Upper lobe of left lung (tissue), 4 donors: ENCODE results near the gene TP63.

ENCODE experiments used
- CTCF ChIP-seq, 6 experiments: fragments of 450-650 bp in 4 of 6; fragments of 200-600 bp in 2 of 6; sonication (generic) in 2 of 6; IDR thresholded peaks; one replicate each; pipeline ENCODE4 v1.5.1; 2016 to 2019; ENCODE audit warnings: antibody characterized with exemption in 6 of 6
- POLR2A ChIP-seq, 4 donors: fragments of 450-650 bp; IDR thresholded peaks; one replicate each; pipeline ENCODE4 v1.5.1; 2016 to 2017; ENCODE audit warnings: antibody characterized with exemption in 4 of 4, mild to moderate bottlenecking in 2 of 4

GRCh38 chr3:189800436-189800835 is 169.2 kb downstream of the TP63 start:
- TF ChIP-seq CTCF (IDR thresholded peaks at IDR 0.05) (no peak), POLR2A (IDR thresholded peaks at IDR 0.05) (no peak)
